ENCODE data around the gene ADARB2.

DNA sequence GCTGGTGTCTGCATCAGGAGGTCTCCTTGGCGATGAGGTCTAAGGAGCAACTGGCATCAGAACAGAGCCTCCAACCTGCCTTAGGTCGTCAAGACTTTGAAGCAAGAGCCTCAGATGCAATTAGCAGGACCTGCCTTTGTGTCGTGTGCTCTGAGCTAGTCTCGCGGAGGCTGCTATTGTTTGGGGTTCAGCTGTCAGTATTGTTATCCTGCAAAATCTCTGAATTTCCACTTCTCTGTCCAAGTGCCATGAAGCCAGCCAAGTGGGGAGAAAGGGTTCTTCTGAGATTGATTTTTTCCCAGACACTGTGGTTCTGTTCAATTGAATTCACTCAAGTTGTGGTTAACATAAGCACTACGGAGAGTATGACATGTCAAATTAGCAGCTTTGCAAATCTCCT, 78.7 kb downstream of the ADARB2 start:
- TF ChIP-seq SIN3A (IDR thresholded peaks at IDR 0.05; ENCODE audit: borderline replicate concordance, insufficient read depth, low read length) (no peak), POLR2AphosphoS5 (IDR thresholded peaks at IDR 0.05; ENCODE audit: low read depth, low read length) (no peak)
- TF ChIP-seq, protein P1, sequence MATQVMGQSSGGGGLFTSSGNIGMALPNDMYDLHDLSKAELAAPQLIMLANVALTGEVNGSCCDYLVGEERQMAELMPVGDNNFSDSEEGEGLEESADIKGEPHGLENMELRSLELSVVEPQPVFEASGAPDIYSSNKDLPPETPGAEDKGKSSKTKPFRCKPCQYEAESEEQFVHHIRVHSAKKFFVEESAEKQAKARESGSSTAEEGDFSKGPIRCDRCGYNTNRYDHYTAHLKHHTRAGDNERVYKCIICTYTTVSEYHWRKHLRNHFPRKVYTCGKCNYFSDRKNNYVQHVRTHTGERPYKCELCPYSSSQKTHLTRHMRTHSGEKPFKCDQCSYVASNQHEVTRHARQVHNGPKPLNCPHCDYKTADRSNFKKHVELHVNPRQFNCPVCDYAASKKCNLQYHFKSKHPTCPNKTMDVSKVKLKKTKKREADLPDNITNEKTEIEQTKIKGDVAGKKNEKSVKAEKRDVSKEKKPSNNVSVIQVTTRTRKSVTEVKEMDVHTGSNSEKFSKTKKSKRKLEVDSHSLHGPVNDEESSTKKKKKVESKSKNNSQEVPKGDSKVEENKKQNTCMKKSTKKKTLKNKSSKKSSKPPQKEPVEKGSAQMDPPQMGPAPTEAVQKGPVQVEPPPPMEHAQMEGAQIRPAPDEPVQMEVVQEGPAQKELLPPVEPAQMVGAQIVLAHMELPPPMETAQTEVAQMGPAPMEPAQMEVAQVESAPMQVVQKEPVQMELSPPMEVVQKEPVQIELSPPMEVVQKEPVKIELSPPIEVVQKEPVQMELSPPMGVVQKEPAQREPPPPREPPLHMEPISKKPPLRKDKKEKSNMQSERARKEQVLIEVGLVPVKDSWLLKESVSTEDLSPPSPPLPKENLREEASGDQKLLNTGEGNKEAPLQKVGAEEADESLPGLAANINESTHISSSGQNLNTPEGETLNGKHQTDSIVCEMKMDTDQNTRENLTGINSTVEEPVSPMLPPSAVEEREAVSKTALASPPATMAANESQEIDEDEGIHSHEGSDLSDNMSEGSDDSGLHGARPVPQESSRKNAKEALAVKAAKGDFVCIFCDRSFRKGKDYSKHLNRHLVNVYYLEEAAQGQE (IDR thresholded peaks at IDR 0.05; ENCODE audit: insufficient read depth in 1 of 2, low read depth in 2 of 2, low read length in 2 of 2): no peak
